Inflammatory macrophage treated with lipopolysaccharide for 1 hour (primary cell): ENCODE data around the gene TMTC1.
"Not testable (repeated sequence)": the region's sequence is repeated elsewhere in the genome, so short reads cannot be mapped to it uniquely, and the experiment has no call there.

ENCODE experiments used
- DNase-seq, 2 donors: peaks; one replicate each; pipeline ENCODE4 v3.0.0-alpha.2; 2020 to 2022

Gene TMTC1

DNA sequence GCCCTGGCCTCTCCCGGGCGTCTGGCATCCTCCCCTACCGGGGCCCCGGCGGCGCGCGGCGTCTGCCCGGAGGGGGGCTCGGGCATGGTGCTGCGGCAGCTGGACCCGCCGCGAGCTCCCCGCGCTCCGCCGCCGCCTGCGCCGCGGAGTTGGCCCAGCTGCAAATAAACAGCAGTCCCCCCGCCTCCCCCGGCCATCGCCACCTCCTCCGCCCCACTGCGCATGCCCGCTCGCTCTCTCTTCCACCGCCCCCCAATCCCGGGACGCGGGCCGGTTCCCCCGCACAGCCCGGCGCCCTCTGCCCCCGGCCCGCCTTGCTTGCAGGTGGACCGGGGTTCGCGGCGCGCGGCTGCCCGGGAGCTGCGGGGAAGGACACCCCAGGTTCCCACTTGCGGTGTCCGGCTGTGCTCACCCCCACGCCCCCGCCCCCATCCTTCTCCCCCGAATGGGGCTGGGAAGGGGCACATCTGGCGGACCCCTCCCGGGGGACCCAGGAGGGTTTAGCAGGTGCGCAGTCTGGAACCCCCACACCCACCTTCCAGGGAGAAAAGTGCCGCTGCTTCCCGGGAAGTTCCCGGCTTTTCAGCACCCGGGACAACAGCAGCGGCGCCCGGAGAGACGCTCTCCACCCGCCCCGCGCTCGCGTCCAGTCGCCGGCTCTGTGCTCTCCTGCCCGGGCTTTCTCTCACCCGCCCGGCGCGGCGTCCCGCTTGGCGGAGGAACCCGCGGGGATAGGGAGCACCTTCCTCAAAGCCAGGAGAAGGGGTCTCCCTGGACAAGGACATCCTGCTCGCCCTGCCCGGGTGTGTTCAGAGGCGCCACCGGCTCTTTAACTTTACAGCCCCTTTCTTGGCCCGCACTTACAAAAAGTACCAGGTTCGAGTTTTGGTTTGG lies at the start of gene TMTC1:
Gene TMTC1 (minus strand): TSS at position 170 of the 894 bp plus-strand sequence. CDS start 191 bp downstream, outside the sequence.
- DNase-seq = peak; percentile 11 to 35

DNA sequence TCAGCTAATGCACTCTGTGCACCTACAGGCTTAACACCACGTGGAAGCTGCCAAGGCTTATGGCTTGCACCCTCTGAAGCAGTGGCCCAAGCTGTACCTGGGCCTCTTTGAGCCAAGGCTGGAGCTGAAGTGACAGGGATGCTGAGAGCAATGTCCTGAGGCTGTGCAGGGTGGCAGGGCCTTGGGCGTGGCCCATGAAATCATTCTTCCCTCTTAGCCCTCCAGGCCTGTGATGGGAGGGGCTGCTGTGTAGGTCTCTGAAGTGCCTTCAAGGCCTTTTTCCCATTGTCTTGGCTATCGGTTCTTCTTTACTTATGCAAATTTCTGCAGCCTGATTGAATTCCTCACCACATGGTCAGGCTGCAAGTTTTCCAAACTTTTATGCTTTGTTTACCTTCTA lies 47.4 kb upstream of the TMTC1 start:
- DNase-seq = no peak

DNA sequence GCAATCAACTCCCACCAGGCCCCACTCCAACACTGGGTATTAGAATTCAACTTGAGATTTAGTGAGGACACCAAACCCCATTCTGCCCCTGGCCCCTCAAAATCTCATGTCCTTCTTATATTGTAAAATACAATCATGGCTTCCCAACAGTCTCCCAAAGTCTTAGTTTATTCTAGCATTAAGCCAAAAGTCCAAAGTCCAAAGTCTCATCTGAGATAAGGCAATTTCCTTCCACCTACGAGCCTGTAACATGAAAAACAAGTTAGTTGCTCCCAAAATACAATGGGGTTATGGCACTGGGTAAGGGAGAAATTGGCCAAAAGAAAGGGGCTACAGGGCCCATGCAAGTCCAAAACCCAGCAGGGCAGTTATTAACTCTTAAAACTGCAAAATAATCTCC lies 46.6 kb upstream of the TMTC1 start:
- no peak for DNase-seq

DNA sequence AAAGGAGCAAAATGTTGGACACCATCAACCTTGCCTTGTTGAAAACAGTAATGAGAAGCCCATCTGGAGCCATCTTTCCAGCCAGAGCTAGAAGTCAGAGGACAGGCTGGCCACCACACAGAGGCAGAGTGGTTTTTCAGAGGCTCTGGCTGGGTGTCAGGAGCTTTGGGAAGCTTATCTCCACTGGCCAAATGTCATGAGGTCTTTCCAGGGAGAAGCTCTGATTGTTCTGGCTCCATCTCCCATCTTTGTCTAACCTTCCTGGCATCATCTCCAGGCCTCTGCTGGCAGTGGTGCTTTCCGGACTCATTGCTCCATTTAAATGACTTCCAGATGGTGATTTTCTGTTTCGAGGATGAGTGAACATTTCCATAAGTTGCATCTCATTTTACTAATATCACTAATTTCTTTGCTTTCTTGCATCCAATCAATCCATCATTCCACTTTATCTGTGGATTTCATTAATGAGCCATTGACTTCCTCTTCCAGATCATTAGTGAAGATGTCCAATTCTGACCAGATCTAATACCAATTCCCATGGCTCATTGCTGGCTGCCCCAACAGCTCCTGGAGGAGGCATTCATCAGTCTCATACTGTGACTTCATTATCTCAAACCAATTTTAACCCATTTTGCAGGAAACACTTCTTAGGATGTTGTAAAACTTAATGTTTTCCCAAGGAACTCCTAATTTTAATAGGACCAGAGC lies 35.3 kb upstream of the TMTC1 start:
- no peak for DNase-seq

DNA sequence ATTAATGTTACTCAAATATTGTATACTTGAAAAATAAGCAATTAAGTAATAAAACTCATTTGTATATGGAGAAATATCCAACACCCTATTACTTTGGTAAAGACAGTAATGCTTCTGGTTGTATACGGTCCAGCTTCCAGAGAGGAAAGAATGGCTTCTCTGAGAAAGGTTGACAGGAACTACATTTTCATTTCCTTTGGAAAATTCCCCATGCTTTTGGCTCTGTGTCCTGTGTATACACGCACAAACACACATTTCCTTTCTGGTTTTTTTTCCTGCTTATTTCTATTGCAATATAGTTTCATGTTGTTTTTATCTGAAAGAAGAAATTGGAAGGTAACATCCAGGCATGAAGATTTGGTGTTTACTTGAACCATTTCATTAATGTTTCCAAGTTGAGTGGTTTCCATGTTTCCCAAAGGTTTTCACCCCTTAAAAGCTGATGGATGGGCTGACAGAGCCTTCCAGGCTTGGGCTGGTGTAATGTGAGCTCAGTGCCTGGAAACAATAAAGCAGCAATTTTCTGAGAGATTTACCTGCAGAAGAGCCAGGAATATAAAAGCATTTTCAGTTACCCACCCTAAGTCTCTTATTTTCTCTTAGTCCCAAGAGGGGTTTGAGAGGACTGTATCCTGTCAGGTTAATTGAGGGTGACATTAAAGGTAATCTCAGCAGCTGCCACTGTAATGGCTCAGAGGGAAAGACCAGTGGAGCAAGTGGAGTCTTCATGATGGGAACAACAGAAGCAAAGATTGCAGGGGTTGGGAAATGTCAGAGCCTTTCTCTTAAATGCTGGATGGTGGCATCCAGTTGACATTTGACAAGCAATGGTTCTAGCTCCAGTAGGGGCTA lies 33.4 kb upstream of the TMTC1 start:
- DNase-seq = no peak

DNA sequence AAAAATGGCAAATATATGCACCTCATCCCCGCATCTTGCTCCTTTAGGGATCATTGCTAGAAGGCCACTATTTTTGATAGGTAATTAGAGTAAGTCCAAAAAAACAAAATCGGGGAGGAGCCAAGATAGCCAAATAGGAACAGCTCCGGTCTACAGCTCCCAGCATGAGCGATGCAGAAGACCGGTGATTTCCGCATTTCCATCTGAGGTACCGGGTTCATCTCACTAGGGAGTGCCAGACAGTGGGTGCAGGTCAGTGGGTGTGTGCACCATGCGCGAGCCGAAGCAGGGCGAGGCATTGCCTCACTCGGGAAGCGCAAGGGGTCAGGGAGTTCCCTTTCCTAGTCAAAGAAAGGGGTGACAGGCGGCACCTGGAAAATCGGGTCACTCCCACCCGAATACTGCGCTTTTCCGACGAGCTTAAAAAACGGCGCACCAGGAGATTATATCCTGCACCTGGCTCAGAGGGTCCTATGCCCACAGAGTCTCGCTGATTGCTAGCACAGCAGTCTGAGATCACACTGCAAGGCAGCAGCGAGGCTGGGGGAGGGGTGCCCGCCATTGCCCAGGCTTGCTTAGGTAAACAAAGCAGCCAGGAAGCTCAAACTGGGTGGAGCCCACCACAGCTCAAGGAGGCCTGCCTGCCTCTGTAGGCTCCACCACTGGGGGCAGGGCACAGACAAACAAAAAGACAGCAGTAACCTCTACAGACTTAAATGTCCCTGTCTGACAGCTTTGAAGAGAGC lies 26.0 kb upstream of the TMTC1 start:
- not testable (repeated sequence) for DNase-seq

DNA sequence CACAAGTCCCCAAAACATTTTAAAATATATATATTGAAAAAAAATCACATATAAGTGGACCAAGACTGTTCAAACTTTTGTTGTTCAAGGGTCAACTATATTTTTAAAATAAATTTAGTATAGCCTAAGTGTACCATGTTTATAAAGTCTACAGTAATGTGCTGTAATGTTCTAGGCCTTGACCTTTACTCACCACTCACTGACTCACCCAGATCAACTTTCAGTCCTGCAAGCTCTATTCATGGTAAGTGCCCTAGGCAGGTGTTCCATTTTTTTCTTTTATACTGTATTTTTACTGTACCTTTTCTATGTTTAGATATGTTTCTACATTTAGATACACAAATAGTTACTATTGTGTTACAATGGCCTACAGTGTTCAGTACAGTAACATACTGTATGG lies 23.4 kb upstream of the TMTC1 start:
- DNase-seq = no peak

DNA sequence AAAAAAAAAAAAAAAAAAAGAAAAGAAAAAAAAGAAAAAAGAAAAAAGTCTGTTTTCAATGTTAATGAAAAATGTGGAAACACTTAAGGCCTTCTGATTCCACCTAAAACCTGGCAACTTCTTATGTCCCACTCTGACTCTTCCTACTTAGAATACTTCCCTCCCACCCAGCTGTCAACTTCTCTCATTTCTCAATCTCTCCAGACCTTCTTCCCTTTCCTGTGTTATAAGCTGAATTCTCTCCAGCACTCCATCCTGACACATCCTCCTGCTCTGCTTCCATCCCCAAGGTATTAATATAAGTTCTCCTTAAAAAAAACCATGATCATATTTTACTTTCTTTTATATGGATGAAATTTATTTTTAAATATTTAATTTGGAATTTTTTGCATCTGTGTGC lies 20.3 kb upstream of the TMTC1 start:
- no peak for DNase-seq

DNA sequence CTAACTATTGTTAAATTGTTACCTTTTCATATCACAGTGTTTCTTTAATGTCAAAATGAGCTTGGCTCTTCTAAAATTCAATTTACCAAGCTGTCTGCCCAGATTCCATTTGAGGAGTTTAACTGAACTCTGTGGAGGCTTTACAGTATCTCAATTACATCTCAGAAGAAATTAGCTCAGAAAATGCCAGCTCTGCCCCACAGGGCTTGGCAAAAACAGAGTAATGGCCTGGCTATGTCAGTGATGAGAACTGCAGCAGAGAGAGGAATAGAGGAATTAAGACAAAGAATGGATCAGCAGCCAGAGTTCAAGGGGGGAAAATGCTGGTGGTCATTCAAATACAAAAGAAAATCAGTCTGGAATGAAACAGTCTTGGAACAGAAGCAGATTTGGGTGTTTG lies 15.8 kb upstream of the TMTC1 start:
- DNase-seq = no peak

DNA sequence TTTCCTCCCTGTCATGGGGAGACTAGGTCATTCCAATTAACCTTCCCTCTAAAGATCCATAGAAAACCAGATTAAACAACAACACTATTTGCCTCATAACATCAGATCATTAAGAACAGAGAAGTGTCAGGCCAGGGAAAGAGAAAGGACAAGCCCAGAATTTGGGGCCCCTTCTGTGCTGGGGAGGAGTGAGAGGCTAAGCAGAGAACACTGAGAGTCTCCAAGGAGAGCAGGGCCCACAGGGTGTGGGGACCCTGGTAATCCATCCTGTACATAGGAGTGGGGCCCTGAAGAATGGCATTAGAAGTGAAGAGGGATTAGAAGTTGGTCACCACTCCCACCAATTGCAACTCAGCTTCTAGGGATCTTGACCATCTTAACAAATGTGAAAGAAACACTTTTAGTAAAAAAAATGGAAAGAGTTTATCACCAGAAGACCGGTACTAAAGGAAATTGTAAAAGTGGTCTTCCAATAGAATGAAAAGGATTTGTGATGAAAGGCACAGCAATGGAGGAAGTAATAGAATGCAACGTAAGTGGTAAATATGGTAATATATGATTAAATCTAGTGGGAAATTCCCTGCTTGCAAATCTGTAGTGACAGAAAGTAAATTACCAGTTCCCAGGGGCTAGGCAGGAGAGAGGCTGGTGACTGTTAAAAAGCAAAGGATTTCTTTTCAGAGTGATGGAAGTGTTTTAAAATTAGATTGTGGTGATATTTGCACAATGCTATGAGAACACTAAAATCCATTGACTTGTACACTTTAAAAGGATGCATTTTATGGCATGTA lies 14.0 kb upstream of the TMTC1 start:
- DNase-seq = peak; percentile 35 to 71

DNA sequence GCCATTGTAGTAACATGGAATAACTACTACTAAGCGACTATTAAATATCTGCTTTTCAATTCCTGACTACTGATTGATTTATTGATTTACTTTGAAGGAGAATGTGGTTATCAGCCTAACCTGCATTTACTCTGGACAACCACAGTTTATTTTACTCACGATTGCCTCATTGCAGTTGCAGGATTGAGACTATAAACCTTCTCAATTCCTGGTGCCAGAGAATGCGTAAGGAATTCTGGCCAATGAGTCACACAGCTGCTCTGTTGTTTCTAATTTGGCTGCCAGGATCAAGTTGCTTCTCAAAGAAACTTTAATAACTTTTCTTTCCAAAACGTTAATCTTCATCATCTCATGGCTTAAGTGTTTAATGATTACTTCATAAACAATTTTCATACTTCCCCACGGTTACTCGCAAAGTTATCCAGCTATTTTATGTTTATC lies 13.1 kb upstream of the TMTC1 start:
- DNase-seq = no peak

DNA sequence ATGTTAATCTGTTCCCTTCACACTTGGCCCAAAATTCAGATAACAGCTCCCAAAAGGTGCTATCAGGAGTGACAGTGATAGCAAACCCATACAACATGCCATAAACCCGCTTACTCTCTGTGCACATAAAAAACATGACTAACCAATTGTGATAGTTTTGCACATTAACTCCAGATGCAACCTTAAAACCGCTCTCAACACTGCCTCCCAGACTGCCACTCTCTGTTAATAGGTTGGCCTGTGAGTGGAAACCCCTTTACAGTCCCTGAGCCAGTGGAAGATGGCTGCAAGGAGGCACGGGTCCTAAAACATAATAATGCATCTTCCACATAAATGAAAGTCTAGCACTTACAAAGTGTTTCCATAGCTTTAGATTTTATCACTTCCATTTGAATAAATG lies 12.0 kb upstream of the TMTC1 start:
- DNase-seq = no peak

DNA sequence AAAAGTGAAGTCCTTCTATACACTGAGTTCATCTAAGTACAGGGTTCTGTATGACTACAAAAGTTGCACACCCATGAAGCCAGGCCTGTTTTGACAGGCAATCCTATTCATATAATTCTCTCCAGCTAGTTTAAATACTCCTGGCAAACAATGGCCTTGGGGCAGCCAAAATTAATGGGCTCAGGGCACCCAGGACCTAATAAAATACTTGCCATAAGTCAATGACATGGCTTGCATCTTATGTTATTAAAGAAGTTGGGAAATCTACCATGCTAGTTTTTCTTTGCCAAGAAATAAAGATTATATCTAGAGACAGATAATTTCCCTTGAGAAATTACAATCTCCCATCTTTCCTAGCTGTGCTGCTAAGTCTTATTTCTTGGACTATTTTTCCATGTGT lies 11.1 kb upstream of the TMTC1 start:
- DNase-seq = no peak

DNA sequence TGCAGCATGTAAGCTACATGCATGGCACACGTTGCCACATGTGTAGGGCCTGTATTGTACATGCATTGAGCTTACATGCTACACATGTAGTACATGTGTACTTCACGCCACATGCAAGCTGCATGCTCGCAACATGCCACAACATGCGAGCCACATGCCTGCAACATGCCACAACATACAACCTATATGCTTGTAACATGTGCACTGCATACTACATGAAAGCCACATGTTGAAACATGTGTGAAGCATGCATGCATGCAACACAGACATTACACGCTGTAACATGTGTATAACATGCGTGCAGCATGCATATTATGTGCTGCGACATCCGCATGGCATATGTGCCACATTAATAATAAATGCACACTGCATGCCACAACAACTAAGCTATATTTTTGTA lies 9.1 kb upstream of the TMTC1 start:
- DNase-seq = no peak

DNA sequence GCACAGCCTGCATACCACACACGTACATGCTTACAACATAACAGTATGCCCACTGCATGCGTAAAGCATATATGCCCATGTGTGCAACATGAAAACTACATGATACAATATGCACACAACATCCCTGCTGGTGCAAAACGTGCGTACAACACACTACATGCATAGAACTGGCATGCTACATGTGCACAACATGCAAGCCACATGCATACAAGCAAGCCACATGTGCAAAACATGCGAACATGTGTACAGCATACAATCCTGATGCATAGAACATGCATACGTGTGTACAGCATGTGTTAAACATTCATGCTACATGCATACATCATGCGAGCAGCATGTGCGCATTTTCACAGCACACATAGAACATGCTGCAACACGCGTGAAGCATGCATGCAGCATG lies 8.4 kb upstream of the TMTC1 start:
- no peak for DNase-seq

DNA sequence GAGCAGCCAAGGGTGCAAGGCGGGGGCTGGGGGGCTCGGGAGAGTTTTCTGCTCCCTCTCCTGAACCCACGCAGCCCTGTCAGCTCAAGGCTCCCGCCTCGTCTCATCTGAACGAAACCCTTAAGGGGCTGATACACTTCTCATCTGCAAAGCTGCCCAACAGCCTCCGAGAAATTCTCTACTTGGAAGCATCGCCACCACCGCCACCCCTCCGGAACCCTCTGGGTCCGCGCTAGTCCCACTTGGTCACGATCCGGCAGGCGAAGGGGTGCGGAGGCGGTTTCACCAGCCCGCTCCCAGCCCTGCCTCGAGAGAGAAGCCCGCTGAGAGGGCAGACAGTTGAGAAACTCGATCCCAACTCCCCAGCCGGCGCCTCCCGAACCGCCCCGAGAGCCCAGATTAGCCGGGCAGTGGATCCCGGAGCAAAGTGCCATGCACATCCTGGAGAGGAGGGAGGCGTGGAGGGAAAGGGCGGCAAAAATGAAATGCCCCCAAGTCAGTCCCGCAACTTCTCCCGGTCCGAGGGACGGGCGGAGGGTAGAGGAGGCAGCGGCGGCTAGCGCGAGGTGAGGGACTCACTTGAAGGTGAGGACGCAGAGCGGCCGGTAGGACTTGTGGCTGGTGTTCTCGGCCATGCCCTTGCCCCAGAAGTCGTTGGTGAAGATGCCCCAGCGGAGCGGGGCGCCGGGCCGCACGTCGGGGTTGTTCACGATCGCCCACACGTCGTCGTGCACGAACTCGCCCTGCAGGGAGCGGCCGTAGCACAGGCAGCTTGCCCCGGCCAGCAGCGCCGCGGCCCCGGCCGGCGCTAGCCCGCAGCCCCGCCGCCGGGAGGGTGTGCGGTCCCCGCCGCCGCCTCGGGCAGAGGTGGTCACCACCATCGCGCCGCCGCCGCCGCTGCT lies 620 bp downstream of the TMTC1 start:
- DNase-seq = peak; percentile 19 to 40

DNA sequence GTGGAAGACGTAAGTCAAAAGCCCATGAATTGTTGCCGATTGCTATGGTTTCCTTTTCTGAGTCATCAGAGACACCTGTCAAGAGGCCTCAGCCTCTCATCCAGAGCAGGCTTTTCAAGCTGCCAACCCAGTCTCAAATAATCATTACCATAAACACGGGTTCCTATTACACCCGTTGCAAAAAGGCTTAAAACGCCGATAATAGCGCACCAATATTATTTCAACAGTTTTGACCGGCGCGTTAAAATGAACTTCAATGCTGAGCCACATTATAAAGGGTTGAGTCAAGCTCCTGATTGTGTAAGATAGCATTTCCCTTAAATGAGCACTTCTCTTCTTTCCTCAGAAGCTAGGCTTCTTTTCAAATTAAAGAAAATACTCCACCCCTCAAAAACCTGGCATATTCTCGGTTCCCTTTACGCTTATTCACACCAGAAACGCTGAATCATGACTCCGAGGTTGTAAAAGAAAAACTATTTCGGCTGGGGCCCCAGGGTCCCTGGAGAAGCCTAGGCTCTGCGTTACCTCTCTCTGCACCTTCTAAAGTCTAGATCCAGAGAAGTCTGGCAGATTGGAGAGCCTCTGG lies 1.4 kb downstream of the TMTC1 start:
- peak; percentile 64 to 82 for DNase-seq

DNA sequence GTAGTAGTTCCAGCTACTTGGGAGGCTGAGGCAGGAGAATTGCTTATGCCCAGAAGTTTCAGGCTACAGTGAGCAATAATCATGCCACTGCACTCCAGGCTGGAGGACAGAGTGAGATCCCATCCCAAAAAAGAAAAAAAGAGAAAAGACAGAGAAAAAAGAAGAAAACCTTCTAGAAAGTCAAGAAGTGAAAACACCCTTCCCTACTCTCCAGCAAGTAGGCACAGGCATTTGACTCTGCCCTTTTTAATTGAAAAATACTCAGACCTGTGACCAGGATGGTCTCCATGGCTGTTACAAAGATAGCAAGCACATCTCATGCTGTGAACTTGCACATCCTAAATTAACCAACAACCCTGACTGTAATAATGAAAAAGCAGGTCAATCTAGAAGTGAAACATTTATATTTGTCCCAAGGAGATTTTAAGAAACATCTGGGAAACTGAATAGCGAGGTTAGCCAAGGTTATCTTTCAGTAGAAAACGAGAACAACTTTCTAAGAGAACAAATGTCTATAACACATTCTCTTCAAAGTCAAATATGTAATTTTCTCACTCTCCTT lies 2.0 kb downstream of the TMTC1 start:
- peak in 1 of 2 donors; percentile 8 for DNase-seq

DNA sequence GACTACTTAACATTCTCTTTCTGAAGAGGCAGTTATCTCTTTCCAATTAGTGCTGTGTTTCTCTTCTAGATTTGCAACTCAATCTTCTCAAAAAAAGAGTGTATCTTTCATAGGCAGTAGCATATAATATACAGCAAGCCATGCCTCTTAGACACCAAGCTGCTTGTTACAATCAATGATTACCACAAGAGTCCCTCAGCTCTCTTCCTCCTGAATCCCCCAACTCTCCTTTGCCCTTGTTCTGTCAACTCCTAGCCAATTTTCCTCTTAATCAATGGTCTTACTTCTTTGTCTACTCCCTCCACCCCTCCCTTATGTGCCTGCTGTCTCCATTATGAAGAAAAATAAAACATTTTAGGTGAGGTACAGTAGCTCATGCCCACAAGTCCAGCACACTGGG lies 2.6 kb downstream of the TMTC1 start:
- no peak for DNase-seq

DNA sequence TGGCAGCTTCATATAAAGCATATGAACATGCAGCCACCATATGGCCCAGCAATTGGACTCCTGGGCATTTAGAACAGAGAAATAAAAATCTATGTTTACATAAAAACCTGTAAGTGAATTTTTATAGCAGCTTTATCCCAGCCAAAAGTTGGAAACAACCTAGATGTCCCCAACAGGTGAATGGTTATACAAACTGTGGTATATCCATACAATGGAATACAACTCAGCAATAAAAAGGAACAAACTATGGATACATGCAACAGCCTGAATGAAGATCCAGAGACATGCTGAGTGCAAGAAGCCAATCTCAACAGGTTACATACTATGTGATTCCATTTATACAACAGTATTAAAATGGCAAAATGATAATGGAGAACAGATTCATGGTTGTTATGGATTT lies 3.7 kb downstream of the TMTC1 start:
- DNase-seq = no peak
